GM13977 (cell line): ENCODE measurements around the gene NCAM1.

Source experiments
- DNase-seq: peaks from one replicate; pipeline ENCODE4 v3.0.0; 2012; ENCODE audit warnings: low spot score
- in situ Hi-C: fragments of 300-500 bp; cut with MboI; formaldehyde crosslinking; loops from one replicate; pipeline ENCODE4 v1.12.0; 2022; ENCODE audit warnings: low sequenced_read_pairs, low pct_unique_long_range_greater_than_20kb, mixed read lengths, inconsistent platforms; ENCODE audit not compliant: unreplicated experiment
- TF ChIP-seq, protein P1 (sequence below): IDR thresholded peaks from 2 replicates; pipeline ENCODE4 v1.5.1; 2012; ENCODE audit warnings: mild to moderate bottlenecking, control low read depth; ENCODE audit not compliant: insufficient read depth; ENCODE audit errors: extremely low read depth, missing control alignments

NCAM1 gene

DNA sequence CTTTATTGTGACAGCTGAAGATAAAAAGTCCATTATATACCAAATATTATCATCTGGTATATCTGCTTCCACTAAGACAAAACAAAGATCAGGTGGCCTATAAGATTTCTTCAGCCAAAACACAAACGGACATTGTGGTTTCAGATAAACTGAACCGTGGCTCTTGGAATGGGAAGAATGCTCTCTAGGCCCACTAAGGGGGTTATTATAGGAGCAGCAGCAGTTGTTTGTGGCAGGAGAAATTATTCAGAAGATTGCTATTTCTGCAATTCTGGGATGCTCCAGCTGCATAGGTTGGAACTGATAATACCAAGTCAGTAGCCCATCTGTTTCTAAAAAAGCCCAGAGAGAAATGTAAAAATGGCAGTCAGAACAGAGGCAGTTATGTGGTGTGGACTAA, 145.3 kb downstream of the NCAM1 start:
- TF ChIP-seq, protein P1, sequence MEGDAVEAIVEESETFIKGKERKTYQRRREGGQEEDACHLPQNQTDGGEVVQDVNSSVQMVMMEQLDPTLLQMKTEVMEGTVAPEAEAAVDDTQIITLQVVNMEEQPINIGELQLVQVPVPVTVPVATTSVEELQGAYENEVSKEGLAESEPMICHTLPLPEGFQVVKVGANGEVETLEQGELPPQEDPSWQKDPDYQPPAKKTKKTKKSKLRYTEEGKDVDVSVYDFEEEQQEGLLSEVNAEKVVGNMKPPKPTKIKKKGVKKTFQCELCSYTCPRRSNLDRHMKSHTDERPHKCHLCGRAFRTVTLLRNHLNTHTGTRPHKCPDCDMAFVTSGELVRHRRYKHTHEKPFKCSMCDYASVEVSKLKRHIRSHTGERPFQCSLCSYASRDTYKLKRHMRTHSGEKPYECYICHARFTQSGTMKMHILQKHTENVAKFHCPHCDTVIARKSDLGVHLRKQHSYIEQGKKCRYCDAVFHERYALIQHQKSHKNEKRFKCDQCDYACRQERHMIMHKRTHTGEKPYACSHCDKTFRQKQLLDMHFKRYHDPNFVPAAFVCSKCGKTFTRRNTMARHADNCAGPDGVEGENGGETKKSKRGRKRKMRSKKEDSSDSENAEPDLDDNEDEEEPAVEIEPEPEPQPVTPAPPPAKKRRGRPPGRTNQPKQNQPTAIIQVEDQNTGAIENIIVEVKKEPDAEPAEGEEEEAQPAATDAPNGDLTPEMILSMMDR, result no peak
- in situ Hi-C loops, result no loop called here
- DNase-seq, result no peak

DNA sequence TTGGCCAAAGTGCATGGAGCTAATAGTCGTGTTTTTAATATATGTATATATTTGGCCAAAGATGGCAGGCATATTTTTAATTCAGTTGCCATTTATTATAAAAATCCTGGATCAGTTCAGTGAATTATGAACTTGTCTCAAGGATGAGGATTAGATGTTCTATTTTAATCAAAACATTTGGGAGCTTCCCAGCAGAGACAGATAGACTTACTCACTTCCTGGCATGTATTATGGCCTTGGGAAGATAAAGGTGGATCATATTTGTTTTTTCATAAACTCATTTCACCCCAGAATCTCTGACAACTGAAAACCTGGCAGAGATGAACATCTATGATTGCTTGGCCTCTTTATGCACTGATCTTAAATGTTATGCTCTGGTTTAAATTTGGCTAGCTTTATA, 148.8 kb downstream of the NCAM1 start:
- TF ChIP-seq, protein P1, result no peak
- no peak for DNase-seq
- in situ Hi-C loops, result no loop called here

DNA sequence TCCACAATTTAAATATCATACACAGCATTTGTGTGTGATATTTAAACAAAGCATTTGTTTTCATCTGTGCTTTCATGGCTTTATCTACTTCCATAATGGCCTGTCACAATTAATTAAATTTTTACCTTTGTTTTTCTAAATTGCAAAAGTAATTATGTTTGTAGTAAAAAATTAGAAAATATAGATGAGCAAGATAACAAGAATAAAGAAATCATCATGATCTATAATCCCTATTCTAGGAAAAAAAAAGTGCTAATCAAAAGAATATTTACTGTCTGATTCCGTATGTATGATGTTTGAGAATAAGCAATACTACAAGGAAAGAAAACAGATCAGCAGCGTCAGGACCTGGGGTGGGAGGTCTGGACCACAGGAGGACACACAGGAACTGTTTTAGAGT, 149.9 kb downstream of the NCAM1 start:
- DNase-seq, result no peak
- in situ Hi-C loops, result no loop called here
- TF ChIP-seq, protein P1, result no peak

DNA sequence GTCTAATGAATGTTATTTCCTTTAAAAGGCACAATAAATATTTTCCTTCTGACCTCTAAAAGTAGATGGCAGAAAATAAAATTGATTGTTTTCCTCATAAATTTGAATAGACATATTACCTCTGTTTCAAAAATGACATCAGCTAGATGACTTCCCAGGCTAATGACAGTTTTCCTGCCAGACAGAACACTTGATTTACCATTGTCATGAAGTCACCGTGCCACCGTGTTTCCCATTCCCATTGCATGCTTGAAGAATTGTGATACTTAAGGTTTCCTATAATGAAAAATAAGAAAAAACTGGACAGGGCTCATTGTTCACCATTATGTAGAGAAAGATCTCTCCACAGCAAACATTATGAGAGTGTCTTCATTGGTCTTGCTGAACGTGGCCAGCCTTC, 151.1 kb downstream of the NCAM1 start:
- TF ChIP-seq, protein P1, result no peak
- no peak for DNase-seq
- in situ Hi-C loops, result no loop called here

DNA sequence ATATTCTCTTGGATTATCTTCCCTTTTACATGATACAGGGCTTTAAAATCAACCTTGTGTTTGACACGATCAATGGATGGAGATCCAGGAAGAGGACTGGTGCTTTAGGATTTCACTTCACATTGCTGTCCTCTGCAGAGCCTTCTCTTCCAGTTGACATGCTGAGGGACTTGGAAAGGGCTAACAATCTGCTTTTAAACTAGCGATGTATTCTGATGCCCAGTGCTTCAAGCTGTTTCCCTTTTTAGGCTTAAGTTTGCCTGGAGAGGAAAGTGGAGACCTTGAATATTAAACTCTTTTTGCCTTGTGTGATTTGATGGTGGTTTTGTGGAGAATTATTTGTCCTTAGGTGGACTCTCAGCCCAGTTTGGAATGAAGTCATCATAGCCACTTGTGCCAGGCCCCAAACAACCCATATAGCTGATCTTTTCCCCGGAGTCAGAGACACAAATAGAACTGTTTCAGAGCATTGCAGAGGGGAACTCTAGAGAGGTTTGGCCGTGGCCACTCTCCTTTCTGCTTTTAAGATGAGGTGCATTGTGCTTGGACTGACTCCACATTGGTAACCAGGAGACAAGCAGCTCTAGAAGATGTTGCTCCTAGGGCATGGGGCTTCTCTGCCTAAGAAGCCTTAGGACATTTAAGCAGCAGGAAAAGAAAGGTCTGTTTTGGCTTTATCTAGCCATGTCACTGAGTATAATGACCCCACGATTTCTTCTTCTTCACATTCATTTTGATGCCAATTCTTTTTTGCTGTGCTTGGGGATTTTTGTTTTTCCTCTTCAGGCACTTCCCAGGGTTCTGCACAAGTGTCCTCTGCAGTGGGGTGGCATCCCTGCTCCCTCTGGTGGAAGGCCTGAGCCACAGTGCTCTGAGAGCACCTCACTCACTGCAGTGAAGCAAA, 152.8 kb downstream of the NCAM1 start:
- TF ChIP-seq, protein P1, result peak; percentile 25
- in situ Hi-C loops, result no loop called here
- DNase-seq, result no peak

DNA sequence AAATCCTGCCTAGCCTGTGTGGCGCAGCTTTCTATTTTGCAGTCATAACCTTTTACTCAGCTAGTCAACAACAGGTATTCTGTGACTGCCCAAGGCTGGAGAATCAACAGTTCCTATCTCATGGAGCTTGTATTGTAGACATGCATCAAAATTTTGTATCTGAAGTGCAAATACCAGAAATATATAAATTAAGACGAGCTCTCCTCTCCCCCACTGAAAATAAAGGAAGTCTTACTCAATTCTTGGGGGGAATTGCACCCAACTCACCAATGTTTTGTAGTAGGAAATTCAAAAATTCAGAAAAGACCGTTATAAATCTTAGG, 153.4 kb downstream of the NCAM1 start:
- no peak for DNase-seq
- in situ Hi-C loops, result no loop called here
- TF ChIP-seq, protein P1, result no peak
